DOHH2 (cell line): ENCODE measurements around the gene NT5C3A.
A peak's percentile ranks its signal among the peaks of the same experiment; 100 is the strongest.

Source experiments
- H3F3A ChIP-seq: fragments of 200-600 bp; sonication (generic), shearing (Covaris generic); 2 replicates; pipeline ENCODE4 v1.6.0; 2016; ENCODE audit warnings: antibody characterized with exemption, mild to moderate bottlenecking; ENCODE audit not compliant: control insufficient read depth, insufficient read depth
- H3K27ac ChIP-seq: fragments of 200-600 bp; sonication (generic); 2 replicates; pipeline ENCODE4 v1.5.1; 2014; ENCODE audit warnings: low read depth, mild to moderate bottlenecking, low read length, moderate library complexity
- H3K27me3 ChIP-seq: fragments of 200-600 bp; sonication (generic); 2 replicates; pipeline ENCODE4 v1.6.1; 2014; ENCODE audit warnings: mild to moderate bottlenecking, low read length, mixed read lengths; ENCODE audit not compliant: control insufficient read depth
- H3K36me3 ChIP-seq: fragments of 200-600 bp; sonication (generic); 2 replicates; pipeline ENCODE4 v1.6.1; 2014; ENCODE audit warnings: mild to moderate bottlenecking, low read length, moderate library complexity, mixed read lengths; ENCODE audit not compliant: control insufficient read depth
- H3K4me1 ChIP-seq: fragments of 200-600 bp; sonication (generic); 2 replicates; pipeline ENCODE4 v1.6.1; 2014; ENCODE audit warnings: mild to moderate bottlenecking, low read length, mixed read lengths; ENCODE audit not compliant: control insufficient read depth
- H3K4me2 ChIP-seq: fragments of 200-600 bp; sonication (generic); 2 replicates; pipeline ENCODE4 v1.6.0; 2014; ENCODE audit warnings: mild to moderate bottlenecking, low read length, moderate library complexity
- H3K4me3 ChIP-seq: fragments of 200-600 bp; sonication (generic); 2 replicates; pipeline ENCODE4 v1.5.1; 2014; ENCODE audit warnings: mild to moderate bottlenecking, low read length, mixed read lengths
- H3K79me2 ChIP-seq: fragments of 200-600 bp; sonication (generic); 2 replicates; pipeline ENCODE4 v1.6.1; 2014; ENCODE audit warnings: mild to moderate bottlenecking, low read length, mixed read lengths; ENCODE audit not compliant: control insufficient read depth
- H3K9me2 ChIP-seq: fragments of 200-600 bp; sonication (generic); replicated peaks from 2 replicates; pipeline ENCODE4 v1.6.1; 2014; ENCODE audit warnings: mild to moderate bottlenecking, low read length, mixed read lengths; ENCODE audit not compliant: control insufficient read depth
- H3K9me3 ChIP-seq: fragments of 200-600 bp; sonication (generic); 2 replicates; pipeline ENCODE4 v1.6.1; 2014; ENCODE audit warnings: antibody characterized with exemption, low read length, mixed read lengths; ENCODE audit not compliant: control insufficient read depth, insufficient read depth
- H4K20me1 ChIP-seq: fragments of 200-600 bp; sonication (generic); 2 replicates; pipeline ENCODE4 v1.6.0; 2014; ENCODE audit warnings: low read depth, mild to moderate bottlenecking, antibody characterized with exemption, low read length, moderate library complexity; ENCODE audit not compliant: control insufficient read depth, insufficient read depth
- CTCF ChIP-seq: fragments of 200-600 bp; sonication (generic); IDR thresholded peaks from one replicate; pipeline ENCODE4 v1.5.1; 2014; ENCODE audit warnings: antibody characterized with exemption, mild to moderate bottlenecking, low read depth, low read length; ENCODE audit not compliant: poor library complexity, severe bottlenecking
- EZH2phosphoT487 ChIP-seq: fragments of 200-600 bp; sonication (generic); IDR thresholded peaks from 2 replicates; pipeline ENCODE4 v1.6.1; 2017; ENCODE audit warnings: borderline replicate concordance, mild to moderate bottlenecking, antibody characterized with exemption, low read length, moderate library complexity, mixed read lengths

Gene NT5C3A

DNA sequence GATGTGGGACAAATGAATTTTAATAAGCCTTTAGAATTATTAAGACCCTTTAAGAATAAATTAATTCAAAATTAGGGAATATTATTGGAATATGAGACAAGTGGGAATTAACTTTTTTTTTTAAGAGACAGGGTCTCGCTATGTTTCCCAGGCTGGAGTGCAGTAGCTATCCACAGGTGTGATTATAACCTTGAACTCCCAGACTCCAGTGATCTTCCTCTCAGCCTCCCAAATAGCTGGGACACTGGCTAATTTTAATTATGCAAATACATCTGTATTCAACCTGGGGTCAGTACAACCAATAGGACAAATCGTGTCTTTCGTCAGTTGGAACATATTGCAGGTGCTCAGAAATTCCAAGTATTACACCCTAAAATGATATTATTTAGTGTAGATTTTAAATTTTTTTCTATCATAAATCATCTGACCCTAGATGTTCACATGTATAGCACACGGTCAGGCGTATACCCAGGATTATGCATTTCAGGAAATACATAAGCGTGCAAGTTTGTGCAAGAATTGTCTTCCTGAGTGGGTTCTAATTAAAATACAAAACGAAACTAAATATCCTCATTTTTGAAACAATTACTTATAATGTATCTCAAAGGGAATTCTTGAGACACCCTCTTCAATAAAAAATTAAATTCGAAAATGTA is 1.2 kb downstream of the NT5C3A start:
- peak overlapping the region; percentile 75; the same call in 1 of the 2 replicates for H3K27ac ChIP-seq

DNA sequence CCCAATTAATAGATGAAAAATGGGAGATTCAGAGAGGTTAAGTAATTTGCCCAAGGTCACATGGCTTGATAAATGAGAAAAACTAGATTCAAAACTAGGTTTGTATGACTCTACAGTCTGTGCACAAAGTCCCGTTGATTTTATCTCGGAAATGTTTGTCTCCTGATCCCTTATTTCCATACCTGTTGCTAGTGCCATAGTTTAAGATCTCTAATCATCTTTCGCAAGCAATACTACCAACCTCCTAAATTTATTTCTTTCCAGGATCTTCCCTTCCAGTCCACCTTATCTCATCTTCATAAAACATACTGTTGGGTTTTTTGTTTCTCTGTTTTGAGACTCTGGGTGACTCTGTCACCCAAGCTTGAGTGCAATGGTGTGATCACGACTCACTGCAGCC is 2.9 kb downstream of the NT5C3A start:
- Histone ChIP-seq H3K4me1 (peaks cover 41% of the 10 kb centered on the region), H3K4me3 (no peak overlapping the region; the same call in 1 of the 2 replicates), H3F3A (no peaks in the 10 kb centered on the region), H4K20me1 (peaks cover 31% of the 10 kb centered on the region), H3K36me3 (peaks cover 46% of the 10 kb centered on the region), H3K9me2 (no peaks in the 10 kb centered on the region), H3K4me2 (0 out of 2 replicates have a peak overlapping the region, but pooled peaks have one; percentile 85), H3K27me3 (no peaks in the 10 kb centered on the region), H3K79me2 (peaks cover 79% of the 10 kb centered on the region), H3K27ac (no peak overlapping the region), H3K9me3 (no peaks in the 10 kb centered on the region)
- TF ChIP-seq EZH2phosphoT487: no peak
- no peak for TF ChIP-seq CTCF

More for the DNA sequence above, 1.2 kb downstream of the NT5C3A start:
- Histone ChIP-seq H3K9me3 (peaks cover 7% of the 10 kb centered on the region), H3K36me3 (peaks cover 42% of the 10 kb centered on the region), H3F3A (no peaks in the 10 kb centered on the region), H3K4me3 (peak overlapping the region; percentile 91), H3K4me2 (peak overlapping the region; percentile 85), H3K79me2 (peaks cover 61% of the 10 kb centered on the region), H3K27me3 (no peaks in the 10 kb centered on the region), H4K20me1 (peaks cover 31% of the 10 kb centered on the region), H3K4me1 (peaks cover 29% of the 10 kb centered on the region), H3K9me2 (no peaks in the 10 kb centered on the region)
- TF ChIP-seq EZH2phosphoT487 (no peak), CTCF (no peak)

DNA sequence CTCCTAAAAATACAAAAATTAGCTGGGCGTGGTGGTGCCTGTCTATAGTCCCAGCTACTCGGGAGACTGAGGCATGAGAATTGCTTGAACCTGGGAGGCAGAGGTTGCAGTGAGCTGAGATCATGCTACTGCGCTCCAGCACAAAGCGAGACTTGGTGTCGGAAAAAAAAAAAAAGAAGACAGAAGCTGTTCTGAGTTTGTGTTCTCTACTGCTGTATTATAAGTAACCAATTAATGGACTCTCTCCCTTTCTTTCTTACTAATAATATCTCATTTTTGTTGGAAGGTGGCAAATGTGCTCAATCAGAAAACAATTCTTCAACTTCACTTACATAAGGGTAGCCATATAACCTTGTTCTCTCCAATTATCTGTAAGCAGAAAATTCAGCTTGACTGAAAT is 7.4 kb downstream of the NT5C3A start:
- peaks cover 97% of the 10 kb centered on the region for H3K79me2 ChIP-seq
- TF ChIP-seq CTCF (no peak), EZH2phosphoT487 (no peak)
- H3K27me3 ChIP-seq: no peaks in the 10 kb centered on the region
- H3K4me3 ChIP-seq: no peak overlapping the region
- no peaks in the 10 kb centered on the region for H3K9me2 ChIP-seq
- H3K4me2 ChIP-seq: no peak overlapping the region
- H3K36me3 ChIP-seq: peaks cover 37% of the 10 kb centered on the region
- H4K20me1 ChIP-seq: peaks cover 37% of the 10 kb centered on the region
- H3K9me3 ChIP-seq: no peaks in the 10 kb centered on the region
- H3K27ac ChIP-seq: no peak overlapping the region
- H3K4me1 ChIP-seq: peaks cover 60% of the 10 kb centered on the region
- H3F3A ChIP-seq: peaks cover 10% of the 10 kb centered on the region
